Adrenal gland (tissue), 12 donors: ENCODE results near the gene TAL1. TPM values are rescaled to one million over a fixed set of nuclear protein-coding genes. Genes with fewer than 3 reads are reported as not detected.

Experiments
- DNase-seq, 7 donors: peaks; one replicate each; pipeline ENCODE4 v3.0.0-alpha.2; 2019 to 2020
- H3K27ac ChIP-seq, 5 donors: fragments of 200-600 bp; sonication (generic) in 4 of 5; 1 replicate in 3 of 5; 2 replicates in 2 of 5; pipeline versions ENCODE4 v1.5.1 to v1.8.0; 2016 to 2020; ENCODE audit warnings: mild to moderate bottlenecking in 1 of 5
- H3K27me3 ChIP-seq: fragments of 200-600 bp; 2 replicates; pipeline ENCODE4 v1.8.0; 2021
- H3K36me3 ChIP-seq, 2 donors: fragments of 200-600 bp; replicated peaks in 1 of 2; 1 replicate in 1 of 2; 2 replicates in 1 of 2; pipeline versions ENCODE4 v1.5.1 to v1.8.0; 2018 to 2022
- H3K4me1 ChIP-seq, 2 donors: fragments of 200-600 bp; replicated peaks in 1 of 2; 1 replicate in 1 of 2; 2 replicates in 1 of 2; pipeline versions ENCODE4 v1.5.1 to v1.8.0; 2018 to 2021
- H3K4me3 ChIP-seq, 4 donors: fragments of 200-600 bp; sonication (generic) in 3 of 4; one replicate each; pipeline ENCODE4 v1.5.1; 2016 to 2018
- H3K9me3 ChIP-seq, 3 donors: fragments of 200-600 bp; sonication (generic) in 1 of 3; replicated peaks in 1 of 3; 1 replicate in 2 of 3; 2 replicates in 1 of 3; pipeline versions ENCODE4 v1.5.1 to v1.8.0; 2016 to 2021
- POLR2A ChIP-seq, 2 donors: fragments of 450-650 bp; IDR thresholded peaks; one replicate each; pipeline ENCODE4 v1.6.1; 2017; ENCODE audit warnings: antibody characterized with exemption in 2 of 2, mild to moderate bottlenecking in 2 of 2, moderate library complexity in 1 of 2
- WGBS, 4 donors: extraction: QIAGEN DNeasy Blood & Tissue Kit in 2 of 4; methylation state at CpG; one replicate each; pipeline versions ENCODE4 v1.1.5 to v1.1.7; 2013 to 2017; 5-methylcytosine and 5-hydroxymethylcytosine counted together
- intact Hi-C, 2 donors: fragments of 100-400 bp; cut with DNase I; formaldehyde crosslinking; loops; one replicate each; pipeline versions ENCODE4 v1.14.1 to v1.15.0; 2022 to 2023
- polyA plus RNA-seq, 3 donors: library from polyadenylated mRNA; stranded (reverse); fragments of 200-250 nt in 2 of 3; fragments of 350-450 nt in 1 of 3; fragmentation: Illumina TruSeq in 1 of 3; extraction: RNeasy Lipid Tissue Mini Kit (QIAGEN cat#74804) in 1 of 3; gene quantifications; one replicate each; pipeline ENCODE4 v1.2.3, GENCODE V29; 2013 to 2014
- total RNA-seq, 9 donors: library from RNA; depleted of rRNA in 4 of 9; stranded (reverse); fragments of >200 nt in 4 of 9; fragments of 120-200 nt in 1 of 9; fragmentation: NEBNext Ultra II Directional in 1 of 9; extraction: Animal tissue kit (Norgen Biotek cat#: 25700) in 1 of 9; gene quantifications; one replicate each; pipeline versions ENCODE4 v1.1.0 to v1.2.4, GENCODE V29; 2013 to 2023
- TF ChIP-seq, protein P1 (sequence below), 6 experiments: fragments of 450-650 bp in 4 of 6; fragments of 200-600 bp in 2 of 6; sonication (generic) in 1 of 6; IDR thresholded peaks; 1 replicate in 5 of 6; 2 replicates in 1 of 6; pipeline versions ENCODE4 v1.5.1 to v1.8.0; 2016 to 2021; ENCODE audit warnings: antibody characterized with exemption in 6 of 6, mild to moderate bottlenecking in 2 of 6, moderate library complexity in 1 of 6
- donor health status: healthy with polysubstance abuse.
- donor health status: Bipolar disorder and iron deficiency.
- donor health status: DM: yes; HTN: yes; CAD: no.
- donor health status: DM: no; HTN: no; CAD: no.
- donor health status: DM: no; HTN: no; CAD: no.
- donor health status: DM: yes; HTN: yes; CAD: no.

The TAL1 gene
- total and polyA plus RNA-seq, 12 donors = 1.2 to 13.4 (median 3.2) TPM

- H3K4me3 ChIP-seq = no peak overlapping the region
- no peak overlapping the region for H3K27ac ChIP-seq
- H3K9me3 ChIP-seq = no peaks in the 10 kb centered on the region
- intact Hi-C loops = no loop called here
- no peaks in the 10 kb centered on the region for H3K36me3 ChIP-seq
- H3K4me1 ChIP-seq = no peaks in the 10 kb centered on the region
- TF ChIP-seq, protein P1, sequence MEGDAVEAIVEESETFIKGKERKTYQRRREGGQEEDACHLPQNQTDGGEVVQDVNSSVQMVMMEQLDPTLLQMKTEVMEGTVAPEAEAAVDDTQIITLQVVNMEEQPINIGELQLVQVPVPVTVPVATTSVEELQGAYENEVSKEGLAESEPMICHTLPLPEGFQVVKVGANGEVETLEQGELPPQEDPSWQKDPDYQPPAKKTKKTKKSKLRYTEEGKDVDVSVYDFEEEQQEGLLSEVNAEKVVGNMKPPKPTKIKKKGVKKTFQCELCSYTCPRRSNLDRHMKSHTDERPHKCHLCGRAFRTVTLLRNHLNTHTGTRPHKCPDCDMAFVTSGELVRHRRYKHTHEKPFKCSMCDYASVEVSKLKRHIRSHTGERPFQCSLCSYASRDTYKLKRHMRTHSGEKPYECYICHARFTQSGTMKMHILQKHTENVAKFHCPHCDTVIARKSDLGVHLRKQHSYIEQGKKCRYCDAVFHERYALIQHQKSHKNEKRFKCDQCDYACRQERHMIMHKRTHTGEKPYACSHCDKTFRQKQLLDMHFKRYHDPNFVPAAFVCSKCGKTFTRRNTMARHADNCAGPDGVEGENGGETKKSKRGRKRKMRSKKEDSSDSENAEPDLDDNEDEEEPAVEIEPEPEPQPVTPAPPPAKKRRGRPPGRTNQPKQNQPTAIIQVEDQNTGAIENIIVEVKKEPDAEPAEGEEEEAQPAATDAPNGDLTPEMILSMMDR (IDR thresholded peaks at IDR 0.05) = no peak
- no peak for TF ChIP-seq POLR2A (IDR thresholded peaks at IDR 0.05)
- 62 to 88% (median 81%) methylated on average over 3 to 4 of the region's 4 CpGs for WGBS, 4 donors
- H3K27me3 ChIP-seq = no peaks in the 10 kb centered on the region
- no peak for DNase-seq
Measured at GRCh38 chr1:47219001-47219400, 13.0 kb downstream of the TAL1 start.

DNA sequence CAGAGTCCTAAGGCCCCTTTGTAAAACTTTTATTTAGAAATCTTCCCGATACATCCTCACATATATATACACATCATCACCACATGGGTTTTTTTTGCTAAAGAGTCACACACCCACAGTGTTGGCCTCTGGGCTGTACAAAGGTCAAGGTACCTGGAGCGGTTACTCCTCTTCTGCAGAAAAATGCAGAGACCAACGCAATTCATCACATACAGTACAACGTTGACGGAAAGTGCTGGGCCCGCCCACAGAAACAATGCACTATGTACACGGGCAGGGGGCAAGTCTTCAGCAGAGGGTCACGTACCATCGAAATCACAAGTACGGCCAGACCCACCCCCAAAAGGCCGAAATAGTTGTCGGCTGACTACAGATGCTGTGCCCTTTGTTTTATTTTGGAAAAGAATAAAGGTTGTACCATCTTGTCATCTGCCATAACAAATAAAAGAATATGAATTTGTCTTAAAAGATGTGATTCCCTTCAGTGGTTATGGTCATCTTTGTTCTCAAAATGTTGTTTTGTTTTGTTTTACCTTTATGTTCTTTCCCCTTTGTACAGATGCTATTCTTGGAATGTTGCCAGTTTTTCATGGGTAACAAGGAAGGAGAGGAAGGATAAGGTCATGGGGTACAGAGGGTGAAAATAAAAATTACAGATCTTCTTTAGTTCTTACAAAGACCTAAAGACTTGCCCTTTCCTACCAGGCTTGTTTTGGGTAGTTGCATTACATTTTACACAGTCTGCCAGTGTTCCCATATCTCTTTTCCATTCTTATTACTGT is 15.6 kb downstream of the TAL1 start:
- Histone ChIP-seq H3K9me3 (no peaks in the 10 kb centered on the region), H3K27ac (no peak overlapping the region), H3K4me3 (no peak overlapping the region), H3K27me3 (no peaks in the 10 kb centered on the region), H3K36me3 (no peaks in the 10 kb centered on the region), H3K4me1 (no peaks in the 10 kb centered on the region)
- no peak for DNase-seq
- intact Hi-C loops = no loop called here
- WGBS, 4 donors = 74 to 79% (median 76%) methylated on average over 12 of the region's 12 CpGs
- no peak for TF ChIP-seq POLR2A (IDR thresholded peaks at IDR 0.05)
- TF ChIP-seq, protein P1 (IDR thresholded peaks at IDR 0.05) = no peak

DNA sequence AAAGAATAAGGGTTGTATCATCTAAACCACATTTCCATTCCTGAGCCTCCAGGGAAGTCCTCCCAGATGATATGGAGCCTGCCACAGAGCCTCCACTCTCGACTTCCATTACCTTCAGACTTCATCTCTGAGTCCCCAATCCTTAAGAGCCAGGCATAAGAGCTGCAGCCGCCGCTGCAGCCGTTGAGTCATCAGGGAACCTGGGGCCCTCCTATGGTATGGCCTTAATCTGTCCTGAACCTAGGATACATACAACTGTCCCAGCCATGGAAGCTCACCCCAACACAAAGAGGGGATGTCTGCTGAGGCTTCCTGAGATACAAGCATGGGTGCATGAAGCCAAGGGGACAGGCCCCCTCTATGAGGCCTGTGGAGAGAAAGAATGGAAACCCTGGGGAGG is 16.3 kb downstream of the TAL1 start:
- 89 to 93% (median 93%) methylated on average over 3 to 4 of the region's 4 CpGs for WGBS, 4 donors
- no peaks in the 10 kb centered on the region for H3K36me3 ChIP-seq
- TF ChIP-seq, protein P1 (IDR thresholded peaks at IDR 0.05) = no peak
- TF ChIP-seq POLR2A (IDR thresholded peaks at IDR 0.05) = no peak
- DNase-seq = no peak
- H3K9me3 ChIP-seq = no peaks in the 10 kb centered on the region
- no peaks in the 10 kb centered on the region for H3K4me1 ChIP-seq
- no peaks in the 10 kb centered on the region for H3K27me3 ChIP-seq
- no peak overlapping the region for H3K27ac ChIP-seq
- intact Hi-C loops = no loop called here
- H3K4me3 ChIP-seq = no peak overlapping the region

DNA sequence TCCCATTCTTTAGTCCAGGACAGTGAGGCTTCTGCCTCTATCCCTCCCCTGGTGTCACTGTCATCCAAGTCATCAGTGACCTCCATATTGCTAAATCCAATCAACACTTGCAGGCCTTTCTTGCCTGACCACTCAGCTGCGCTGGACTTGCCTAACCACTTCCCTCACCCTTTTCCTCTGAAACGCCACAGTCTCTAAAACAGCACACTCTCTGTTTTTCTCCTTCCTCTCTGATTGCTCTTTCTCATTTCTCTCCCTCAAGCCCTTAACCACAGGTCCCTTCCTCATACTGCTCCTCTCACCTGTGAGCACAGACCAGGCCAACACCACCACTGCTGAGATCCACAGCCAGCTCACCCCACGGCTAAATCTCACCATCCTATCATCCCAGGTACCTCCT is 17.5 kb downstream of the TAL1 start:
- Histone ChIP-seq H3K4me1 (no peaks in the 10 kb centered on the region), H3K36me3 (no peaks in the 10 kb centered on the region), H3K4me3 (no peak overlapping the region), H3K27ac (no peak overlapping the region), H3K27me3 (no peaks in the 10 kb centered on the region), H3K9me3 (no peaks in the 10 kb centered on the region)
- intact Hi-C loops = no loop called here
- WGBS, 4 donors = 65 to 70% (median 68%) methylated on average over 3 of the region's 3 CpGs
- no peak for DNase-seq
- TF ChIP-seq POLR2A (IDR thresholded peaks at IDR 0.05) = no peak
- TF ChIP-seq, protein P1 (IDR thresholded peaks at IDR 0.05) = no peak
